Stomach (tissue), 9 donors: ENCODE data around the gene TSGA10IP. TPM values are rescaled to one million over a fixed set of nuclear protein-coding genes. Genes with fewer than 3 reads are reported as not detected.
A peak's percentile ranks its signal among the peaks of the same experiment; 100 is the strongest.

Source experiments
- DNase-seq, 2 donors: peaks; one replicate each; pipeline versions ENCODE4 v3.0.0 to v3.0.0-alpha.2; 2013 to 2019
- H3K27ac ChIP-seq, 5 donors: fragments of 200-600 bp in 4 of 5; sonication (generic) in 4 of 5; one replicate each; pipeline ENCODE4 v1.5.1; 2013 to 2019; ENCODE audit warnings: mild to moderate bottlenecking in 1 of 5, moderate library complexity in 1 of 5
- H3K27me3 ChIP-seq, 3 donors: fragments of 200-600 bp; sonication (generic); one replicate each; pipeline ENCODE4 v1.5.1; 2017 to 2019; ENCODE audit warnings: mixed run types in 1 of 3
- H3K36me3 ChIP-seq, 4 donors: fragments of 200-600 bp; sonication (generic); 1 replicate in 3 of 4; 2 replicates in 1 of 4; pipeline ENCODE4 v1.5.1; 2016 to 2019
- H3K4me1 ChIP-seq, 4 donors: fragments of 200-600 bp; sonication (generic); one replicate each; pipeline ENCODE4 v1.5.1; 2016 to 2019
- H3K4me3 ChIP-seq, 4 donors: fragments of 200-600 bp; sonication (generic) in 3 of 4; one replicate each; pipeline ENCODE4 v1.5.1; 2016 to 2019; ENCODE audit warnings: mild to moderate bottlenecking in 1 of 4
- H3K9me3 ChIP-seq, 4 donors: fragments of 200-600 bp; sonication (generic); one replicate each; pipeline ENCODE4 v1.5.1; 2016 to 2019
- EP300 ChIP-seq: sonication (generic); formaldehyde crosslinking; IDR thresholded peaks from one replicate; pipeline ENCODE4 v1.6.1; 2017; ENCODE audit warnings: antibody characterized with exemption
- POLR2A ChIP-seq, 4 donors: fragments of 450-650 bp; IDR thresholded peaks; one replicate each; pipeline ENCODE4 v1.6.1; 2016; ENCODE audit warnings: antibody characterized with exemption in 4 of 4, control low read depth in 2 of 4, mild to moderate bottlenecking in 1 of 4, moderate library complexity in 1 of 4
- POLR2AphosphoS5 ChIP-seq, 3 donors: sonication (generic); formaldehyde crosslinking; IDR thresholded peaks; one replicate each; pipeline ENCODE4 v1.6.1; 2016; ENCODE audit warnings: antibody characterized with exemption in 3 of 3
- WGBS, 5 donors: extraction: QIAGEN DNeasy Blood & Tissue Kit in 3 of 5; methylation state at CpG; one replicate each; pipeline versions ENCODE4 v1.1.5 to v1.1.7; 2013 to 2018; 5-methylcytosine and 5-hydroxymethylcytosine counted together
- intact Hi-C: fragments of 100-400 bp; cut with DNase I; formaldehyde crosslinking; loops from one replicate; pipeline ENCODE4 v1.15.1; 2023; ENCODE audit warnings: low total_unique reads
- polyA plus RNA-seq, 3 donors: library from polyadenylated mRNA; stranded (reverse); fragments of 200-250 nt; gene quantifications; one replicate each; pipeline ENCODE4 v1.2.3, GENCODE V29; 2013
- total RNA-seq, 5 donors: library from RNA; depleted of rRNA; stranded (reverse); fragments of >200 nt; gene quantifications; one replicate each; pipeline versions ENCODE4 v1.1.0 to v1.2.3, GENCODE V29; 2014 to 2016
- TF ChIP-seq, protein P1 (sequence below), 7 experiments: fragments of 450-650 bp in 4 of 7; fragments of 200-600 bp in 3 of 7; sonication (generic) in 3 of 7; IDR thresholded peaks; one replicate each; pipeline ENCODE4 v1.5.1; 2016 to 2019; ENCODE audit warnings: antibody characterized with exemption in 7 of 7, control low read depth in 2 of 7, mild to moderate bottlenecking in 1 of 7
- donor health status: healthy with polysubstance abuse.
- donor health status: Bipolar disorder and iron deficiency.
- donor health status: healthy.

The TSGA10IP gene
- total and polyA plus RNA-seq, 8 donors: not detected

GRCh38 chr11:65965986-65966762 is 20.9 kb downstream of the TSGA10IP start:
- peaks cover 60 to 71% (median 71%) of the 10 kb centered on the region in 4 donors for H3K36me3 ChIP-seq
- WGBS, 5 donors: 93 to 95% (median 94%) methylated on average over 28 to 36 of the region's 36 CpGs
- H3K9me3 ChIP-seq: no peaks in the 10 kb centered on the region

DNA sequence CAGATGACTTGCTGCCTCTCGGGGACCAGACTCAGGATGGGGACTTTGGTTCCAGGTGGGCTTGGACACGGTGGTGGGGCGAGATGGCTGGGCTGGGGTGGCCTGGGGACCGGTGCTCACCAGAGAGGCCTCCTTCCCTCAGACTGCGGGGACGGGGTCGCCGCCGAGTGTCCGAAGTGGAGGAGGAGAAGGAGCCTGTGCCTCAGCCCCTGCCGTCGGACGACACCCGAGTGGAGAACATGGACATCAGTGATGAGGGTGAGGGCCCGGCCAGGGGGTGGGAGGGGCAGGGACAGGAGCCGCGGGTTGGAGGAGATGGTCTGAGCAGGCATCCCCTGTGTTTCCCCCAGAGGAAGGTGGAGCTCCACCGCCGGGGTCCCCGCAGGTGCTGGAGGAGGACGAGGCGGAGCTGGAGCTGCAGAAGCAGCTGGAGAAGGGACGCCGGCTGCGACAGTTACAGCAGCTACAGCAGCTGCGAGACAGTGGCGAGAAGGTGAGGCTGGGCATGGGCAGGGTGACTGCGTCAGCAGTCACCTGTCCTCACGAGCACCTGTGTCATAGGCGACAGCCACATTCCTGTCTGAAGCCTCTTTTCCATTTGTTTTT is 22.2 kb downstream of the TSGA10IP start:
- intact Hi-C loops: no loop called here
- H3K9me3 ChIP-seq: no peaks in the 10 kb centered on the region
- 90 to 95% (median 95%) methylated on average over 24 to 30 of the region's 30 CpGs for WGBS, 5 donors
- no peak overlapping the region for H3K27ac ChIP-seq
- H3K4me1 ChIP-seq: peaks cover 12 to 33% (median 24%) of the 10 kb centered on the region in 4 donors
- no peaks in the 10 kb centered on the region for H3K27me3 ChIP-seq
- no peak overlapping the region for H3K4me3 ChIP-seq
- H3K36me3 ChIP-seq: peaks cover 60 to 82% (median 80%) of the 10 kb centered on the region in 4 donors
- DNase-seq: no peak
- TF ChIP-seq EP300 (no peak), POLR2AphosphoS5 (IDR thresholded peaks at IDR 0.05) (no peak), POLR2A (IDR thresholded peaks at IDR 0.05) (no peak)
- TF ChIP-seq, protein P1, sequence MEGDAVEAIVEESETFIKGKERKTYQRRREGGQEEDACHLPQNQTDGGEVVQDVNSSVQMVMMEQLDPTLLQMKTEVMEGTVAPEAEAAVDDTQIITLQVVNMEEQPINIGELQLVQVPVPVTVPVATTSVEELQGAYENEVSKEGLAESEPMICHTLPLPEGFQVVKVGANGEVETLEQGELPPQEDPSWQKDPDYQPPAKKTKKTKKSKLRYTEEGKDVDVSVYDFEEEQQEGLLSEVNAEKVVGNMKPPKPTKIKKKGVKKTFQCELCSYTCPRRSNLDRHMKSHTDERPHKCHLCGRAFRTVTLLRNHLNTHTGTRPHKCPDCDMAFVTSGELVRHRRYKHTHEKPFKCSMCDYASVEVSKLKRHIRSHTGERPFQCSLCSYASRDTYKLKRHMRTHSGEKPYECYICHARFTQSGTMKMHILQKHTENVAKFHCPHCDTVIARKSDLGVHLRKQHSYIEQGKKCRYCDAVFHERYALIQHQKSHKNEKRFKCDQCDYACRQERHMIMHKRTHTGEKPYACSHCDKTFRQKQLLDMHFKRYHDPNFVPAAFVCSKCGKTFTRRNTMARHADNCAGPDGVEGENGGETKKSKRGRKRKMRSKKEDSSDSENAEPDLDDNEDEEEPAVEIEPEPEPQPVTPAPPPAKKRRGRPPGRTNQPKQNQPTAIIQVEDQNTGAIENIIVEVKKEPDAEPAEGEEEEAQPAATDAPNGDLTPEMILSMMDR (IDR thresholded peaks at IDR 0.05): no peak

More at GRCh38 chr11:65965986-65966762, 20.9 kb downstream of the TSGA10IP start:
- intact Hi-C loops: no loop called here
- TF ChIP-seq, protein P1 (IDR thresholded peaks at IDR 0.05): no peak
- no peak for TF ChIP-seq POLR2AphosphoS5 (IDR thresholded peaks at IDR 0.05)
- Histone ChIP-seq H3K4me1 (peaks cover 13 to 37% (median 30%) of the 10 kb centered on the region in 4 donors), H3K27ac (no peak overlapping the region), H3K4me3 (no peak overlapping the region), H3K27me3 (no peaks in the 10 kb centered on the region)
- no peak for DNase-seq

DNA sequence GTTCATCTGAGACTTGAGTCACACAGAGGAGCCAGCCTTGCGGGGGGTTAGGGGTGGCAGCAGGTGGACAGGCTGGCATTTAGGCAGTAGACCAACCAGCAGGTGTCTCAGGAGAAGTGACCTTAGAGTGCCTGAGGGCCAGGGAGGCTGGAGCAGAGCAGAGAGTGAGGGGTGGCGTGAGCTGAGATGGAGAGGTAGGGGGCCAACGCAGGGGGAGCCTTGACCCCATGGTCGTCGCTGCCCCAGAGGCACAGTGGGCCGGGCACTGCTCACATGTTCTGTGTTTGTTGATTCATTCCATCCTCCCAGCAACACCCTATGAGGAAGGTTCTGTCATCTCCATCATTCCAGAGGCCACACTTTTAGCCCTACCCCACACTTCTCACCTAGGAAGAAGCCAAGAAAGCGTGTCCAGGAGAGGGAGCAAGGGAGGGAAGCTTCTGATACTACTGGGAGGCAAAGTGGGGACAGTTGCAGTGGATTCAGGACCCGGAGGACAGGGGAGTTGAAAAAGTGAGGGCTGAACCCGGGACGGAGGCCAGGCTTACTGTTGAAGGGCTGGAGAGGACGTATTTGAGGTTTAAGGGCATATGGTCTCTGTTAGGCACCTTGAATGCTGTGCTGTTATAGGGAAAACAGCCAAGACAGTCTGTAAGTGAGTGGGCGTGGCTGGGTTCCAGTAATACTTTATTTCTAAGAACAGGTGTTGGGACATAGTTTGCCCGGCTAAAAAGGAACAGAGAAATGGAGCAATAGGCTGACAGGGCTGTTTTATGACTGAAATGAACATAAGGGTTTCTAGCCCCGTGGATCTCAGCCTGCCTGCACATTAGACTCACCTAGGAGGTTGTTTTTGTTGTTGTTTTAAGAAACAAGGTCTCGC is 23.6 kb downstream of the TSGA10IP start:
- H3K9me3 ChIP-seq: no peaks in the 10 kb centered on the region
- TF ChIP-seq POLR2A (IDR thresholded peaks at IDR 0.05): no peak
- no peak for TF ChIP-seq POLR2AphosphoS5 (IDR thresholded peaks at IDR 0.05)
- TF ChIP-seq EP300: no peak
- TF ChIP-seq, protein P1 (IDR thresholded peaks at IDR 0.05): no peak
- no peaks in the 10 kb centered on the region for H3K27me3 ChIP-seq
- H3K27ac ChIP-seq: peak overlapping the region in 2 of 5 donors; percentile 36 to 38
- H3K4me3 ChIP-seq: no peak overlapping the region
- DNase-seq: no peak
- peaks cover 0 to 19% (median 10%) of the 10 kb centered on the region in 4 donors for H3K4me1 ChIP-seq
- intact Hi-C loops: no loop called here
- H3K36me3 ChIP-seq: peaks cover 66 to 91% (median 89%) of the 10 kb centered on the region in 4 donors
- WGBS, 5 donors: 82 to 88% (median 86%) methylated on average over 15 of the region's 15 CpGs

DNA sequence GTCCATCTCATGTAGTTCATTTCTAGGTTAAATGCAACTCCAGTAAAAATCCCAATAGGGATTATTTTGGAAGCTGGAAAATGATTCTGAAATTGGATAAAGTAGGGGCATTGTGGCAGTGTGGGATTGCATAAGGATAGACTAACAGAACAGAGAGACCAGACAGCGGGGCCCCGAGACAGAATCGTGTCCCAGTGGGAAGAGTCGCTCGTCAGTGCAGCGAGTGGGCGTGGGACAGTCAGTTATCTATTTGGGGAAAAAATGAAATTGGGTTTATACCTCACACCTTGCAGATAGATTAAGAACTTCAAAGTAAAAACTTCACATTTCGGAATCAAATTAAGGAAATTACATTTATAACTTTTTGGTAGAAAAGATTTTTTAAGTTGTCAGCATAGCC is 26.8 kb downstream of the TSGA10IP start:
- H3K4me3 ChIP-seq: no peak overlapping the region
- H3K9me3 ChIP-seq: no peaks in the 10 kb centered on the region
- no peak overlapping the region for H3K27ac ChIP-seq
- DNase-seq: no peak
- intact Hi-C loops: no loop called here
- TF ChIP-seq POLR2AphosphoS5 (IDR thresholded peaks at IDR 0.05) (no peak), POLR2A (IDR thresholded peaks at IDR 0.05) (no peak), EP300 (no peak)
- TF ChIP-seq, protein P1 (IDR thresholded peaks at IDR 0.05): no peak
- H3K27me3 ChIP-seq: no peaks in the 10 kb centered on the region
- peaks cover 50 to 82% (median 77%) of the 10 kb centered on the region in 4 donors for H3K36me3 ChIP-seq
- peaks cover 0 to 13% (median 0%) of the 10 kb centered on the region in 4 donors for H3K4me1 ChIP-seq
- WGBS, 5 donors: 93 to 97% (median 95%) methylated on average over 8 of the region's 8 CpGs
